HEK293 (cell line): ENCODE measurements around the gene FPGS.

Experiments used
- CTCF ChIA-PET: fragments of 350-600 bp; formaldehyde crosslinking; extraction: SDS; loops from one replicate; lab custom pipeline; 2021; ENCODE audit warnings: antibody characterized with exemption; lab: Yijun Ruan, JAX
- POLR2A ChIA-PET: fragments of 300-600 bp; formaldehyde crosslinking; extraction: SDS; loops from one replicate; lab custom pipeline; 2020; ENCODE audit warnings: antibody characterized with exemption, inconsistent platforms; lab: Yijun Ruan, JAX
- H3K27ac ChIP-seq: fragments of 200-500 bp; sonication (Bioruptor generic); 2 replicates; pipeline ENCODE4 v1.5.1; 2014; ENCODE audit warnings: low read depth, low read length, control low read depth, inconsistent platforms; ENCODE audit errors: extremely low read depth
- H3K36me3 ChIP-seq, 2 experiments: fragments of 200-500 bp in 1 of 2; sonication (Bioruptor generic) in 1 of 2; 1 replicate in 1 of 2; 2 replicates in 1 of 2; pipeline ENCODE4 v1.5.1; 2014 to 2017; ENCODE audit warnings: inconsistent platforms in 2 of 2, low read length in 2 of 2; ENCODE audit not compliant: control insufficient read depth in 2 of 2, insufficient read depth in 1 of 2
- H3K4me1 ChIP-seq: fragments of 200-500 bp; sonication (Bioruptor generic); 2 replicates; pipeline ENCODE4 v1.5.1; 2014; ENCODE audit warnings: mild to moderate bottlenecking, low read length, inconsistent platforms; ENCODE audit not compliant: control insufficient read depth, insufficient read depth
- H3K4me3 ChIP-seq: 2 replicates; pipeline ENCODE4 v1.5.1; 2011; ENCODE audit warnings: low read depth, mild to moderate bottlenecking, control low read depth, low read length, moderate library complexity
- H3K9me3 ChIP-seq: fragments of 200-500 bp; sonication (Bioruptor generic); 2 replicates; pipeline ENCODE4 v1.5.1; 2014; ENCODE audit warnings: low read depth, low read length, inconsistent platforms; ENCODE audit not compliant: control insufficient read depth, insufficient read depth
- EGR2 ChIP-seq: fragments of 450-650 bp; formaldehyde crosslinking; IDR thresholded peaks from 2 replicates; pipeline ENCODE4 v1.5.1; 2016; ENCODE audit warnings: low read depth, missing biosample characterization, missing genetic modification characterization
- KLF1 ChIP-seq: fragments of 450-650 bp; formaldehyde crosslinking; IDR thresholded peaks from 2 replicates; pipeline ENCODE4 v1.5.1; 2016; ENCODE audit warnings: missing biosample characterization, missing genetic modification characterization
- KLF7 ChIP-seq: fragments of 450-650 bp; formaldehyde crosslinking; IDR thresholded peaks from 2 replicates; pipeline ENCODE4 v1.5.1; 2016; ENCODE audit warnings: missing biosample characterization, missing genetic modification characterization, borderline replicate concordance
- MEIS1 ChIP-seq: sonication (generic); formaldehyde crosslinking; IDR thresholded peaks from 2 replicates; pipeline ENCODE4 v1.8.1; 2022; ENCODE audit warnings: missing genetic modification reagents, mild to moderate bottlenecking, borderline replicate concordance
- SALL2 ChIP-seq: fragments of 450-650 bp; formaldehyde crosslinking; IDR thresholded peaks from 2 replicates; pipeline ENCODE4 v1.5.0; 2017; ENCODE audit warnings: missing biosample characterization, mild to moderate bottlenecking, missing genetic modification characterization, borderline replicate concordance
- TRIM28 ChIP-seq: IDR thresholded peaks from 2 replicates; pipeline ENCODE4 v1.6.1; 2011; ENCODE audit warnings: low read length, control low read depth, borderline replicate concordance
- ZBTB1 ChIP-seq: fragments of 450-650 bp; formaldehyde crosslinking; IDR thresholded peaks from 2 replicates; pipeline ENCODE4 v1.5.1; 2016; ENCODE audit warnings: missing biosample characterization, missing genetic modification characterization
- ZIC2 ChIP-seq: fragments of 450-650 bp; formaldehyde crosslinking; IDR thresholded peaks from 2 replicates; pipeline ENCODE4 v1.5.1; 2016; ENCODE audit warnings: missing biosample characterization, missing genetic modification characterization
- ZNF121 ChIP-seq: fragments of 450-650 bp; formaldehyde crosslinking; IDR thresholded peaks from 2 replicates; pipeline ENCODE4 v1.5.1; 2016; ENCODE audit warnings: missing biosample characterization, missing genetic modification characterization
- ZNF223 ChIP-seq: fragments of 450-650 bp; formaldehyde crosslinking; IDR thresholded peaks from 2 replicates; pipeline ENCODE4 v1.5.1; 2016; ENCODE audit warnings: missing biosample characterization, missing genetic modification characterization
- ZNF24 ChIP-seq: fragments of 450-650 bp; formaldehyde crosslinking; IDR thresholded peaks from 2 replicates; pipeline ENCODE4 v1.5.1; 2016; ENCODE audit warnings: missing biosample characterization, missing genetic modification characterization
- ZNF335 ChIP-seq: fragments of 450-650 bp; formaldehyde crosslinking; conservative IDR thresholded peaks from 2 replicates; pipeline ENCODE4 v1.5.1; 2016; ENCODE audit warnings: missing biosample characterization, missing genetic modification characterization
- ZNF350 ChIP-seq: fragments of 450-650 bp; formaldehyde crosslinking; IDR thresholded peaks from 2 replicates; pipeline ENCODE4 v1.5.0; 2017; ENCODE audit warnings: missing biosample characterization, mild to moderate bottlenecking, missing genetic modification characterization
- ZNF48 ChIP-seq: fragments of 450-650 bp; formaldehyde crosslinking; IDR thresholded peaks from 2 replicates; pipeline ENCODE4 v1.5.1; 2016; ENCODE audit warnings: missing biosample characterization, missing genetic modification characterization
- ZNF514 ChIP-seq: fragments of 450-650 bp; formaldehyde crosslinking; IDR thresholded peaks from 2 replicates; pipeline ENCODE4 v1.5.1; 2016; ENCODE audit warnings: missing biosample characterization, missing genetic modification characterization
- ZNF560 ChIP-seq: fragments of 450-650 bp; formaldehyde crosslinking; IDR thresholded peaks from 2 replicates; pipeline ENCODE4 v1.5.1; 2017; ENCODE audit warnings: missing biosample characterization, missing genetic modification characterization, borderline replicate concordance
- ZNF610 ChIP-seq: fragments of 450-650 bp; formaldehyde crosslinking; IDR thresholded peaks from 2 replicates; pipeline ENCODE4 v1.5.1; 2016; ENCODE audit warnings: missing biosample characterization, missing genetic modification characterization, borderline replicate concordance
- ZNF621 ChIP-seq: fragments of 450-650 bp; formaldehyde crosslinking; IDR thresholded peaks from 2 replicates; pipeline ENCODE4 v1.5.1; 2017; ENCODE audit warnings: missing biosample characterization, missing genetic modification characterization
- ZNF629 ChIP-seq: fragments of 450-650 bp; formaldehyde crosslinking; IDR thresholded peaks from 2 replicates; pipeline ENCODE4 v1.5.1; 2017; ENCODE audit warnings: missing biosample characterization, missing genetic modification characterization
- ZNF76 ChIP-seq: fragments of 450-650 bp; formaldehyde crosslinking; IDR thresholded peaks from 2 replicates; pipeline ENCODE4; 2016; ENCODE audit warnings: low read depth, missing biosample characterization, missing genetic modification characterization, borderline replicate concordance
- ZNF837 ChIP-seq: fragments of 450-650 bp; formaldehyde crosslinking; IDR thresholded peaks from 2 replicates; pipeline ENCODE4 v1.5.1; 2016; ENCODE audit warnings: missing biosample characterization, missing genetic modification characterization
- TF ChIP-seq, protein P1 (sequence below): fragments of 450-650 bp; formaldehyde crosslinking; IDR thresholded peaks from 2 replicates; pipeline ENCODE4 v1.5.1; 2016; ENCODE audit warnings: missing biosample characterization, missing genetic modification characterization
- TF ChIP-seq, protein P2 (sequence below): fragments of 450-650 bp; formaldehyde crosslinking; IDR thresholded peaks from 2 replicates; pipeline ENCODE4 v1.5.1; 2016; ENCODE audit warnings: missing biosample characterization, missing genetic modification characterization
- TF ChIP-seq, protein P3 (sequence below): fragments of 450-650 bp; formaldehyde crosslinking; IDR thresholded peaks from 2 replicates; pipeline ENCODE4 v1.5.1; 2016; ENCODE audit warnings: missing biosample characterization, missing genetic modification characterization
- TF ChIP-seq, protein P4 (sequence below): fragments of 450-650 bp; formaldehyde crosslinking; IDR thresholded peaks from 2 replicates; pipeline ENCODE4 v1.5.1; 2016; ENCODE audit warnings: missing biosample characterization, missing genetic modification characterization
- TF ChIP-seq, protein P5 (sequence below): fragments of 450-650 bp; IDR thresholded peaks from 2 replicates; pipeline ENCODE4 v1.5.1; 2018; ENCODE audit warnings: missing biosample characterization, missing genetic modification characterization
- TF ChIP-seq, protein P6 (sequence below): fragments of 450-650 bp; formaldehyde crosslinking; IDR thresholded peaks from 2 replicates; pipeline ENCODE4; 2016; ENCODE audit warnings: missing biosample characterization, missing genetic modification characterization

The FPGS gene

DNA sequence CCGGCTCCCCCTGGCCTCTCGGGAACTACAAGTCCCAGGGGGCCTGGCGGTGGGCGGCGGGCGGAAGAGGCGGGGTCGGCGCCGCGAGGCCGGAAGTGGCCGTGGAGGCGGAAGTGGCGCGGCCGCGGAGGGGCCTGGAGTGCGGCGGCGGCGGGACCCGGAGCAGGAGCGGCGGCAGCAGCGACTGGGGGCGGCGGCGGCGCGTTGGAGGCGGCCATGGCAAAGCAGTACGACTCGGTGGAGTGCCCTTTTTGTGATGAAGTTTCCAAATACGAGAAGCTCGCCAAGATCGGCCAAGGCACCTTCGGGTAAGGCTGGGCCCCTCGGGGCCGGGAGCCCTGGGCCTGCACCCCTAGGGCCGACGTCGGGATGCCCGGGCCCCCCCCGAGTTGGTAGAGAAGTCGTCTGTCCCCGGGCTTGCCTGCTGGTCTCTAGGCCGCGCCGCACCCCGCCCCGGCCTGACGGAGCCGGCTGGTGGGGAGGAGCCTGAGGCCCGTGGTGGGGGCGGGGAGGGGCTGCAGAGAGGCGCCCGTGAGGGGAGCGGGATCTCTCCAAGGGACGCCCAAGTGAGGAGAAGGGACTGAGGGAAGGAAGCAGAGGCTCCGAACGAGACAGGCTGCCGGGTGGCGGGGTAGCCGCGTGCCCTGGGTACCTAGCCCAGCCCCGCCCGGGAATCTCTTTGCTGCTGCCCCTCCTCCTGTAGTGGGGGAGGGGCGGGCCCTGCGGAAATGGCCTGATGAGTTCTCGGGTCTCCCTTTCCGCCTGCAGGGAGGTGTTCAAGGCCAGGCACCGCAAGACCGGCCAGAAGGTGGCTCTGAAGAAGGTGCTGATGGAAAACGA lies 16.5 kb upstream of the FPGS start, which contains the start of gene CDK9 (continued):
- TF ChIP-seq ZNF514 (tag by site-specific recombination) (no peak), ZNF629 (peak; percentile 37; the same call in 1 of the 2 replicates), ZNF223 (tag by site-specific recombination) (0 out of 2 replicates have a peak, but pooled peaks have one; percentile 32), ZNF24 (no peak), ZNF48 (no peak), ZNF837 (tag by site-specific recombination) (no peak), ZBTB1 (tag by site-specific recombination) (no peak), ZNF560 (no peak), KLF1 (peak; percentile 60), ZNF76 (tag by site-specific recombination) (peak; percentile 68; the same call in 1 of the 2 replicates), ZNF350 (tag by site-specific recombination) (no peak), ZNF121 (tag by site-specific recombination) (no peak), SALL2 (tag by site-specific recombination) (no peak), ZNF610 (tag by site-specific recombination) (peak; percentile 81; the same call in 1 of the 2 replicates), KLF7 (peak; percentile 69; the same call in 1 of the 2 replicates)
- TF ChIP-seq, protein P1, sequence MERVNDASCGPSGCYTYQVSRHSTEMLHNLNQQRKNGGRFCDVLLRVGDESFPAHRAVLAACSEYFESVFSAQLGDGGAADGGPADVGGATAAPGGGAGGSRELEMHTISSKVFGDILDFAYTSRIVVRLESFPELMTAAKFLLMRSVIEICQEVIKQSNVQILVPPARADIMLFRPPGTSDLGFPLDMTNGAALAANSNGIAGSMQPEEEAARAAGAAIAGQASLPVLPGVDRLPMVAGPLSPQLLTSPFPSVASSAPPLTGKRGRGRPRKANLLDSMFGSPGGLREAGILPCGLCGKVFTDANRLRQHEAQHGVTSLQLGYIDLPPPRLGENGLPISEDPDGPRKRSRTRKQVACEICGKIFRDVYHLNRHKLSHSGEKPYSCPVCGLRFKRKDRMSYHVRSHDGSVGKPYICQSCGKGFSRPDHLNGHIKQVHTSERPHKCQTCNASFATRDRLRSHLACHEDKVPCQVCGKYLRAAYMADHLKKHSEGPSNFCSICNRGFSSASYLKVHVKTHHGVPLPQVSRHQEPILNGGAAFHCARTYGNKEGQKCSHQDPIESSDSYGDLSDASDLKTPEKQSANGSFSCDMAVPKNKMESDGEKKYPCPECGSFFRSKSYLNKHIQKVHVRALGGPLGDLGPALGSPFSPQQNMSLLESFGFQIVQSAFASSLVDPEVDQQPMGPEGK (tag by site-specific recombination) = peak; percentile 89
- TF ChIP-seq, protein P2, sequence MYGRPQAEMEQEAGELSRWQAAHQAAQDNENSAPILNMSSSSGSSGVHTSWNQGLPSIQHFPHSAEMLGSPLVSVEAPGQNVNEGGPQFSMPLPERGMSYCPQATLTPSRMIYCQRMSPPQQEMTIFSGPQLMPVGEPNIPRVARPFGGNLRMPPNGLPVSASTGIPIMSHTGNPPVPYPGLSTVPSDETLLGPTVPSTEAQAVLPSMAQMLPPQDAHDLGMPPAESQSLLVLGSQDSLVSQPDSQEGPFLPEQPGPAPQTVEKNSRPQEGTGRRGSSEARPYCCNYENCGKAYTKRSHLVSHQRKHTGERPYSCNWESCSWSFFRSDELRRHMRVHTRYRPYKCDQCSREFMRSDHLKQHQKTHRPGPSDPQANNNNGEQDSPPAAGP (tag by site-specific recombination) = peak; percentile 41; the same call in 1 of the 2 replicates
- TF ChIP-seq, all 188 proteins: peak for 47

DNA sequence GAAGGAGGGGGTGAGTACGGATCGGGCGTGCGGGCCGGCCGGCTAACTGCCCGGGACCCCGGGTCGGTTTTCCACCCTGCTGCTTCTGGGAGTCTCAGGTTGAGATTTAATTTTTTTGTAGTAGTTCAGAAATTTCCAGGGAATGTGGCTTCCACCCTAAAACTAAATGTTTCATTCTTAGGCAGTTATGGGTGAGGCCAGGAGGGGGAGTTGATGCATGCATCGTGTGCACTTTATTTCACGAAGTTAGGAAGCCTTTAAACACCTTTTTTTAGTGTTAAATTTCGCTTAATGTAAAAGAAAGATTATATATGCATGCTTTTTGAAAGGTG lies 15.9 kb upstream of the FPGS start:
- ChIA-PET POLR2A (interaction anchor here (1.0 kb wide), 1 partner anchor 60 kb away, joined by 3 read pairs; no protein-coding TSS in a partner anchor), CTCF (interaction anchor here (0.7 to 6.2 kb wide), 11 partner anchors 11 to 249 kb away, joined by 3 to 44 read pairs (median 4); partner anchors contain the start of genes TOR2A and TTC16)
- Histone ChIP-seq H3K27ac (peak overlapping the region; percentile 95), H3K4me1 (no peaks in the 10 kb centered on the region), H3K36me3 (peaks cover 16 to 51% of the 10 kb centered on the region in 2 experiments), H3K4me3 (peak overlapping the region; percentile 90), H3K9me3 (no peaks in the 10 kb centered on the region)
- TF ChIP-seq, protein P3, sequence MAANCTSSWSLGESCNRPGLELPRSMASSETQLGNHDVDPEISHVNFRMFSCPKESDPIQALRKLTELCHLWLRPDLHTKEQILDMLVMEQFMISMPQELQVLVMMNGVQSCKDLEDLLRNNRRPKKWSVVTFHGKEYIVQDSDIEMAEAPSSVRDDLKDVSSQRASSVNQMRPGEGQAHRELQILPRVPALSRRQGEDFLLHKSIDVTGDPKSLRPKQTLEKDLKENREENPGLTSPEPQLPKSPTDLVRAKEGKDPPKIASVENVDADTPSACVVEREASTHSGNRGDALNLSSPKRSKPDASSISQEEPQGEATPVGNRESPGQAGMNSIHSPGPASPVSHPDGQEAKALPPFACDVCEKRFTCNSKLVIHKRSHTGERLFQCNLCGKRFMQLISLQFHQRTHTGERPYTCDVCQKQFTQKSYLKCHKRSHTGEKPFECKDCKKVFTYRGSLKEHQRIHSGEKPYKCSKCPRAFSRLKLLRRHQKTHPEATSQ (tag by site-specific recombination) = no peak
- TF ChIP-seq EGR2 (tag by site-specific recombination) (no peak), ZNF335 (peak; percentile 57), TRIM28 (no peak), ZIC2 (tag by site-specific recombination) (no peak), ZNF621 (tag by site-specific recombination) (no peak), MEIS1 (CRISPR knock-in tag) (no peak)
- TF ChIP-seq, protein P1 (tag by site-specific recombination) = no peak
- TF ChIP-seq, protein P4, sequence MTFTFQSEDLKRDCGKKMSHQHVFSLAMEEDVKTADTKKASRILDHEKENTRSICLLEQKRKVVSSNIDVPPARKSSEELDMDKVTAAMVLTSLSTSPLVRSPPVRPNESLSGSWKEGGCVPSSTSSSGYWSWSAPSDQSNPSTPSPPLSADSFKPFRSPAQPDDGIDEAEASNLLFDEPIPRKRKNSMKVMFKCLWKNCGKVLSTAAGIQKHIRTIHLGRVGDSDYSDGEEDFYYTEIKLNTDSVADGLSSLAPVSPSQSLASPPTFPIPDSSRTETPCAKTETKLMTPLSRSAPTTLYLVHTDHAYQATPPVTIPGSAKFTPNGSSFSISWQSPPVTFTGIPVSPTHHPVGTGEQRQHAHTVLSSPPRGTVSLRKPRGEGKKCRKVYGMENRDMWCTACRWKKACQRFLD (tag by site-specific recombination) = no peak
- TF ChIP-seq, protein P5, sequence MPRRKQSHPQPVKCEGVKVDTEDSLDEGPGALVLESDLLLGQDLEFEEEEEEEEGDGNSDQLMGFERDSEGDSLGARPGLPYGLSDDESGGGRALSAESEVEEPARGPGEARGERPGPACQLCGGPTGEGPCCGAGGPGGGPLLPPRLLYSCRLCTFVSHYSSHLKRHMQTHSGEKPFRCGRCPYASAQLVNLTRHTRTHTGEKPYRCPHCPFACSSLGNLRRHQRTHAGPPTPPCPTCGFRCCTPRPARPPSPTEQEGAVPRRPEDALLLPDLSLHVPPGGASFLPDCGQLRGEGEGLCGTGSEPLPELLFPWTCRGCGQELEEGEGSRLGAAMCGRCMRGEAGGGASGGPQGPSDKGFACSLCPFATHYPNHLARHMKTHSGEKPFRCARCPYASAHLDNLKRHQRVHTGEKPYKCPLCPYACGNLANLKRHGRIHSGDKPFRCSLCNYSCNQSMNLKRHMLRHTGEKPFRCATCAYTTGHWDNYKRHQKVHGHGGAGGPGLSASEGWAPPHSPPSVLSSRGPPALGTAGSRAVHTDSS (tag by site-specific recombination) = no peak
- TF ChIP-seq, protein P6, sequence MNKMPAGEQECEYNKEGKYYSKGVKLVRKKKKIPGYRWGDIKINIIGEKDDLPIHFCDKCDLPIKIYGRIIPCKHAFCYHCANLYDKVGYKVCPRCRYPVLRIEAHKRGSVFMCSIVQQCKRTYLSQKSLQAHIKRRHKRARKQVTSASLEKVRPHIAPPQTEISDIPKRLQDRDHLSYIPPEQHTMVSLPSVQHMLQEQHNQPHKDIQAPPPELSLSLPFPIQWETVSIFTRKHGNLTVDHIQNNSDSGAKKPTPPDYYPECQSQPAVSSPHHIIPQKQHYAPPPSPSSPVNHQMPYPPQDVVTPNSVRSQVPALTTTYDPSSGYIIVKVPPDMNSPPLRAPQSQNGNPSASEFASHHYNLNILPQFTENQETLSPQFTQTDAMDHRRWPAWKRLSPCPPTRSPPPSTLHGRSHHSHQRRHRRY = no peak
